ENCODE results near the gene SNX10. TPM values are rescaled to one million over a fixed set of nuclear protein-coding genes. Genes with fewer than 3 reads are reported as not detected.

SNX10 gene
- 1.3 TPM in 1 of 2 replicates, not detected in the other for total RNA-seq (ENCODE audit: low replicate concordance)

GRCh38 chr7:26291699-26292538 lies at the start of gene SNX10:
Gene SNX10 (plus strand): TSS chr7:26291862. CDS start chr7:26346443, 54,581 bp downstream.

Other genes starting within 250 kb of the SNX10 start
- 0.12 and 3.2 TPM in 2 replicates for gene NFE2L3, start 139.7 kb upstream of the SNX10 start, total RNA-seq (ENCODE audit: low replicate concordance)
- 52.7 and 94.1 TPM in 2 replicates for gene HNRNPA2B1, start 91.1 kb upstream of the SNX10 start, total RNA-seq (ENCODE audit: low replicate concordance)
- 31.1 and 97.9 TPM in 2 replicates for gene CBX3, start 90.1 kb upstream of the SNX10 start, total RNA-seq (ENCODE audit: low replicate concordance)